Islet of Langerhans (tissue), 1 donor: ENCODE measurements around the gene PLCD4.

Source experiments
- FAIRE-seq: peaks from one replicate; lab custom pipeline; 2011; peaks lifted over from hg19 to GRCh38; lab: Jason Lieb, UNC

Gene PLCD4

DNA sequence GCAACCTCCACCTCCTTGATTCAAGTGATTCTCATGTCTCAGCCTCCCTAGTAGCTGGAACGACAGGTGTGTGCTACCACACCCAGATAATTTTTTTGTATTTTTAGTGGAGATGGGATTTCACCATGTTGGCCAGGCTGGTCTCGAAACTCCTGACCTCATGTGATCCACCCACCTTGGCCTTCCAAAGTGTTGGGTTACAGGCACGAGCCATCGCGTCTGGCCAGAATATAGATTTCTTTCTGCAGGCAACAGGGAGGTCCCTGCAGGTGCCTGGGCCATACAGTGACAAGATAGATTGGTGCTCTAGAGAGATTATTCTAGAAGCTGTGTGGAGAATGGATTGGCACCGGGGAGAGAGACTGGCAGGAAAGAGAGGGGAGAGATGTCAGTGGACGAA, 13.3 kb downstream of the PLCD4 start:
- FAIRE-seq = no peak

- no peak for FAIRE-seq
Observed at GRCh38 chr2:218622606-218623365, 15.1 kb downstream of the PLCD4 start.

DNA sequence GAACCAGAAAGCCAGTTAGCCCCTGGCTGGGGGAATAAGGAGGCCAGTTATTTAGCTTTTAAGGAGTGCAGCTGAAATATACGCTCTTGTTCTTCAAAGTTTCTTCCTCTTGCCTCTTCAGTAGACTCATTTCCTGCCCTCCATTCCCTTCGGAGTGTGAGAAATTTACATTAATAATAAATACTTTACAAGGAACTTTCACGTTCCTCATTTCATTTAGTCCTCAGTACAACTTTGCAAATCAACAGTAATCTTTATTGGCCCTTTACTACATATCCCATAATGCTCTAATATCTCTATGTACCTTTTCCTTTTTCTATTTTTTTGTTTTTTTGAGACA, 15.6 kb downstream of the PLCD4 start:
- no peak for FAIRE-seq

- FAIRE-seq = no peak
Observed at GRCh38 chr2:218626369-218626768, 18.7 kb downstream of the PLCD4 start.

GRCh38 chr2:218627939-218628338, 20.2 kb downstream of the PLCD4 start:
- FAIRE-seq = no peak

- FAIRE-seq = no peak
Observed at GRCh38 chr2:218631837-218632236, 24.1 kb downstream of the PLCD4 start.

DNA sequence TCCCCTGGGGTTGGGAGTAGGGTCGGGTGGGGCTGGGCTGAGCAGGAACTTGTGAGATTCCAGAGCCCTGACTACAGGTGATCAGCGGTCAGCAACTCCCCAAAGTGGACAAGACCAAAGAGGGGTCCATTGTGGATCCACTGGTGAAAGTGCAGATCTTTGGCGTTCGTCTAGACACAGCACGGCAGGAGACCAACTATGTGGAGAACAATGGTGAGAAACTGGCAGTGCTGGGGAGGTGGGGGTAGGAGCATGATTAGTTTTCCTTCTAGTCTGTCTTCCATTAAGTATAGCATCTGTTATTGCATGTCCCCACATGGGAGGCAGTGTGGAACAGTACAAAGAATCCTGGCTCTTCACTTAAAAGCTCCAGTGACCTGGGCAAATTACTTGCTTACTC, 28.0 kb downstream of the PLCD4 start:
- no peak for FAIRE-seq

DNA sequence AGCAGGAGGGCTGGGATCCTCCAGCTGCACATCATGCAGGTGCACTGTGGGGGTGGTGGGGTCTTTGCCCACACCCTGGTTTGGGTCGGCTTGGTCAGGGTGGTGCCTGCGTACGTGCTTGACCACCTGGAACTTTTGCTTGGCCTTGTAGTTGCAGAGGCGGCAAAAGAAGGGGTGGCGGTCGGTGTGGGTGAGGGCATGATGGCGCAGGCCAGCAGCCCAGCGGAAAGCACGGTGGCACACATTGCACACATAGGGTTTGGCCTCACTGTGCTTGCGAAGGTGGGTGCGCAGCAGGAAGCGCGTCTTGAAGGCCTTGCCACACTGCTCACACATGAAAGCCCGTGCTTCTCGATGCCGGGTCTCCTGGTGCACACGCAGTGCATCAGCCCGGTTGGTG, 30.7 kb downstream of the PLCD4 start:
- FAIRE-seq = no peak

DNA sequence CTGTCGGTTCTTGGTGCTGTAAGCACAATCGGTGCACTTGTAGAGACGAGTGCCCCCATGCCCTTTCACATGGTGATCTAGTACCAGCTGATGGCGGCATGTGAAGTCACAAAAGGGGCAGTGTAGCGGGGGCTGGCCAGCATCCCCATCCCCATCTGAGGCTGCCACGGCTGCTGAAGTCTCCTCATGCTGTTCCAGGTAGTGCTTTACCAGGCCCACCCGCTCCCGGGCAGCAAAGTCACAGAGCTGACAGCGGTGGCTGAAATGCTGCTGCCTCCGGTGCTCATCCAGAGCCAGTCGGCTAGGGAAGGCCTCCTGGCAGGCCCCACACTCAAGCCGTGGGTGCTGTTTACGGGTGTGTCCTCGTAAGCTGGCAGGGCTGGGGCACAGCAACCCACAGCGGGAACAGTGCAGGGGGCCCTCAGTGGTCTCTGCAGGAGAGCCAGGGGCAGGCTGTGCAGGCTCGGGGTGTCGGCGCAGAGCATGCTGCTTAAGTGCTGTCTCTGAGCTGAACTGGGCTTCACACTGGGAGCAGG, 34.5 kb downstream of the PLCD4 start:
- no peak for FAIRE-seq

DNA sequence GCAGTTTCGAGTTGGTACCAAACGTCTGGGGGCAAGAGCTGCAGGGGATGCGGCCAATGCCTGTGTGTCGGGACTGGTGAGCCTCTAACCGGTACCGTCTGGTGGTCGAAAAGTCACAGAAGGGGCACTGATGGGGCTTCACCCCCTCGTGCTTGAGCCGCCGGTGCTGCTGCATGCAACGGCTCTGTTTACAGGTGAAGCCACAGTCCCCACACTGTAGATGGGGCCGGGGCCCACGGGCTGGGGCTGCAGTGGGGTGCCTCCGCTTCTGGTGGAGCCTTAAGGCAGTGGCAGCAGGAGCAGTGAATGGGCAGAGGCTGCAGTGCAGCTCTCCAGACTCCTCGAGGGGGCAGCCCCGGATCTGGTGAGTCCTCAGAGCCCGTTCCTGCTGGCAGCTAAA, 35.1 kb downstream of the PLCD4 start:
- FAIRE-seq = no peak

DNA sequence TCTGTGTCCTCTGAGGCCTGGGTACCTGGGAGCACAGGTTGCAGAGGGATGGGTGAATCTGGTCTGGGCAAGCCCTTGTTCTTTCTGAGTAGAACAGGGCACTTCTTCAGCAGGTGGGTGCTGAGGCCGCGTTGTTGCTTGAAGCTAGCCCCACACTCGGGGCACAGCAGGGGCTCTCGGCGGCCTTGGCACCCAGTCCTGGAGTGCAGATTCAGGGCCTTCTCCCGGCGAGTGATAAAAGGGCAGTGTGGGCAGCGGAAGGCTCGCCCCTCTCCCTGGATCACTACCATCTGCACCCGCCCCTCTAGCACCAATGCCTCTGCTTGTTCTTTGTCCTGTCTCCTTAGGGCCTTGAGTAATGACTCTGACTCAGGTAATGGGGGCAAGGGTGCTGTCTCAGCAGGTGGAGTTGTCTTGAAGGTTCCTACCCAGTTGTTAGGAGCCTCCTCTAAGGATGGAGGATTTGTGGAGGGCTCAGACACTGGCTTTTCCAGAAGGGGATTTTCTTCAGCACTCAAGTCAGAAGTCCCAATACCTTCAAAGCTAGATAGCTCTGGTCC, 36.1 kb downstream of the PLCD4 start:
- FAIRE-seq = no peak

- FAIRE-seq = no peak
Observed at GRCh38 chr2:218644721-218645120, 37.0 kb downstream of the PLCD4 start.

DNA sequence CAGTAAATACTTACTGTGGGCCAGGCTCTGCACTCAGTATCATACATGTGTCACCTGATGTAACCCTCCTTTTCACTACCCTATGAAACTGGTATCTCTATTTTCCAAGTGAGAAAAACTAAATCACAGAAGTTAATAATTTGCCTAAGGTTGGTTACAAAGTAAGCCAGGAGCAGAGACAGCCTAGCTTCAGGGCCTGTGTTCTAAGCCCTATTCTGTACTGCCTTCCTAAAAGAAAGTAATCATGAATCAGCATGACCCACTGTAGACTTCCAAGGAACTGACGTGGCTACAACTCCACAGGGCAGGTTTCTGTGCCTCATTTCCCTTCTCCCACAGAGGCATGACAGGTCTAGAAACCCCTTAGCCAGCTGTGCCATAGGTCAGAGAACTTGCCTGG, 37.4 kb downstream of the PLCD4 start:
- FAIRE-seq = no peak

DNA sequence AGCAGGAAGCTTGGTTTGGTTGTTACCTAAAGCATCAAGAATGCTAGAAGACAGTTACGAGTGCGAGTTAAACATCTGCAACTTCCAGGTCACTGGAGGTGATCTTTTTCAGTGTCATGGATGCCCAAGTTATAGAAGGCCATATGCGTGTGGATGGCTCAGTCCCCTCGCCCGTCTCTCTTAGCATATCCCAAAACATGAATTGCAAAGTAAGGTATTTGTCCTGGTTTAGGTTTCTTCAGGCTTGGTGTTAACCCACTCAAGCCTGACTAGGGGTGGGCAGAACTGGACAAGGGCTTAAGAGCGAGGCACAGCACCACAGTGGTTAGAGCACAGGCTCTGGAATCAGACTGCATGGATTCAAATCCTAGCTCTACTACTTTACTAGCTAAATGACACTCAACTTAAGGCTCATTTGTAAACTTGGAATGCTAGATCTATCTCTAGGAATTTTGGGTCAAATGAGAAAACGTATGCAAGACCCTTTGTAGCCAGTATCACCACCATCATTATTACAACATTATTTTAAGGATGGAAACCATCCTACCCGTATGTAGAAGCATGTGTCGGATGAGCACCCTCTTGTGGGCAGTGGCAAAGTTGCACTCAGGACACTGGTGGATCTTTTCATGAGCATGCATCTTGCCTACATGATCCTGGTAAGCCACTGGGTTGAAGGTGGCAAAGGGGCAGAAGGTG, 40.5 kb downstream of the PLCD4 start:
- peak; percentile 30 for FAIRE-seq

DNA sequence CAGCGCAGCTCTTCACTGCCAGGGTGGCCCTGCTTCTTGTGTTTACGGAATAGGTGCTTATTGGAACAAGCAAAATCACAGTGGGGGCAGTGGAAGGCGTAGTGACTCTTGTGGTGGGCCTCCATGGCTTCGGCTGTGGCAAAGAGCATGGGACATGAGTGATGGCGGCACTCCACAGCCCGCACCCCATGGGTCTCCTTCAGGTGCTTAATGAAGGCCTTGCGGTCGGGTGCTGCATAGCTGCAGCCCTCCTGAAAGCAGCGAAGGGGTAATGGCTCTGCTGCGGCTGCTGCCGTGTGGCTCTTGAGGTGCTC, 41.0 kb downstream of the PLCD4 start:
- no peak for FAIRE-seq

DNA sequence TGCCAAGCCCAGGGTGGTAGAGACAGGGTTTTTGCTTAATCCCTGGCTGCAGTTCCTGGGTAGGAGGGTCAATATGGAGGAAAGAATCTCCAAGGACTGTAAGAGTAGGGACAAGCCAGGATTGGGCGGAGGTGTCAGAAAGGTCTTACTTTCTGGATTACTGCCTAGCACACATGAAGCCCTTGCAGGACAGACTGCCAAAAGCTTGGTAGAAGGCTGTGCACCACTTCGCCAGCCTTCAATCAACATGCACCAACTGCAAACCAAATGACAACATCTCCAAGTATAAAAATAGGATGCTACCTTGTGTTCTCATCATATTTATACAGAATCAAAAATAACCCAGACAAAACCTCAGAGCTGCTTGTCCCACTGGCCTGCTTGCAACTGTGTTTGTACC, 48.1 kb downstream of the PLCD4 start:
- no peak for FAIRE-seq

GRCh38 chr2:218658671-218659257, 51.1 kb downstream of the PLCD4 start:
- no peak for FAIRE-seq

- no peak for FAIRE-seq
Observed at GRCh38 chr2:218659258-218659987, 51.7 kb downstream of the PLCD4 start, which contains the start of the genes BCS1L and ZNF142. Gene BCS1L, plus strand, starts transcription at chr2:218659683. Its CDS starts 1,305 bp downstream, at chr2:218660988. Gene ZNF142, minus strand, starts transcription at chr2:218659623. Its CDS starts 3,194 bp downstream, at chr2:218656429.

GRCh38 chr2:218659988-218660358, 52.3 kb downstream of the PLCD4 start:
- FAIRE-seq = no peak

- no peak for FAIRE-seq
Observed at GRCh38 chr2:218662377-218662776, 54.7 kb downstream of the PLCD4 start.

DNA sequence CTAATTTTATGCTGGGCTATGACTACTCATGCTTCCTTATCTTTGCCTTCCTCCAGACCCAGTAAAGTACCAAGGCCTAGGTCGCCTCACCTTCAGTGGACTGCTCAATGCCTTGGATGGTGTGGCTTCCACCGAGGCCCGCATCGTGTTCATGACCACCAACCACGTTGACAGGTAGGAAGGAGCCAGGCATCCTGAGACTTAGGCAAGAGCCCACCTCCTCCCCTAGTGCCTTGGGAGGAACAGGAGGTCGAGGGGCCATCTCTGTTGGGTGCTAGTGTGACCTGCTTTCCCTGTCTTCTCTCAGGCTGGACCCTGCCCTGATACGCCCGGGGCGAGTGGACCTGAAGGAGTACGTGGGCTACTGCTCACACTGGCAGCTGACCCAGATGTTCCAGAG, 55.1 kb downstream of the PLCD4 start:
- FAIRE-seq = no peak

- no peak for FAIRE-seq
Observed at GRCh38 chr2:218663901-218664300, 56.2 kb downstream of the PLCD4 start.
